Lower leg skin (tissue), 3 donors: ENCODE results near the gene TRIM9.

Experiments
- CTCF ChIP-seq, 3 donors: fragments of 450-650 bp; IDR thresholded peaks; one replicate each; pipeline ENCODE4 v1.5.1; 2016; ENCODE audit warnings: antibody characterized with exemption in 3 of 3, mild to moderate bottlenecking in 3 of 3, moderate library complexity in 2 of 3
- POLR2A ChIP-seq, 2 donors: fragments of 450-650 bp; IDR thresholded peaks; one replicate each; pipeline ENCODE4 v1.6.1; 2016 to 2017; ENCODE audit warnings: antibody characterized with exemption in 2 of 2, mild to moderate bottlenecking in 1 of 2, moderate library complexity in 1 of 2

- TF ChIP-seq CTCF (IDR thresholded peaks at IDR 0.05) (no peak), POLR2A (IDR thresholded peaks at IDR 0.05) (no peak)
Measured at GRCh38 chr14:50972734-50973133, 122.2 kb downstream of the TRIM9 start.
